ENCODE results near the gene CCSER1. TPM values are rescaled to one million over a fixed set of nuclear protein-coding genes. Genes with fewer than 3 reads are reported as not detected.

The CCSER1 gene
- total and polyA plus RNA-seq, 2 experiments from 2014 or later = not detected

DNA sequence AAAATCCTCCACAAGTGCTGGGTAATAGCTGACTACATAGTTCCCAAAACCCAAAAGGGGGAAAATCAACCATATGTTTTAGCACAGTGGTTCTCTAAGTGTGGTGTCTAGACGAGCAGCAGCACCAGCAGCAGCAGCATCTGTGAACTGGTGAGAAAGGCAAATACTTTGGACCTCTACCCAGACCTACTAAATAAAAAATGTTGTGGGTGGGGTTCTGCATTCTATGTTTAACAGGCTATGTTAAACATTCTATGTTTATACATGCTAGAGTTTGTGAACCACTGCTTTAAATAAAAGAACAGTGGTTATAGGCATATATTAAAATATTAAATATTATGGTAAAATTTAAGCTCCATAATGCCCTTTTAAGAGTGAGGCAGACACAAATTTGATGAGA, 1171.6 kb downstream of the CCSER1 start:
- Histone ChIP-seq H3K27ac (no peak overlapping the region), H3F3A (ENCODE audit: insufficient read depth) (no peaks in the 10 kb centered on the region), H4K20me1 (ENCODE audit: insufficient read depth) (no peaks in the 10 kb centered on the region), H3K9me2 (ENCODE audit: insufficient read depth) (no peaks in the 10 kb centered on the region), H3K4me1 (ENCODE audit: insufficient read depth) (no peaks in the 10 kb centered on the region), H3K36me3 (ENCODE audit: low read depth) (no peaks in the 10 kb centered on the region), H3K4me2 (ENCODE audit: unreplicated experiment) (no peak overlapping the region), H3K9ac (no peak overlapping the region), H3K79me2 (ENCODE audit: insufficient read depth) (no peaks in the 10 kb centered on the region), H3K9me3 (ENCODE audit: low read depth) (no peaks in the 10 kb centered on the region), H3K27me3 (replicated peaks; ENCODE audit: insufficient read depth) (no peaks in the 10 kb centered on the region), H2AFZ (no peak overlapping the region), H3K4me3 (no peak overlapping the region)
- DNase-seq = no peak
- in situ Hi-C loops (cut with MboI) = no loop called here
- TF ChIP-seq EZH2phosphoT487 (IDR thresholded peaks at IDR 0.05; ENCODE audit: insufficient read depth, low read depth) = no peak
- TF ChIP-seq EZH2 (IDR thresholded peaks at IDR 0.05; ENCODE audit: insufficient read depth, poor library complexity, severe bottlenecking) = no peak
- 0 to 15% methylated on average over 1 of the region's 1 CpG for whole genome bisulfite sequencing, 2 experiments (ENCODE audit: low coverage in 1 of 2, low lambda C conversion rate in 2 of 2, missing lambda C conversion rate in 2 of 2)

GRCh38 chr4:91302120-91302519, 1174.9 kb downstream of the CCSER1 start:
- no peaks in the 10 kb centered on the region for H3K9me3 ChIP-seq (ENCODE audit: low read depth)
- no peak for DNase-seq
- H3K4me1 ChIP-seq (ENCODE audit: insufficient read depth) = no peaks in the 10 kb centered on the region
- in situ Hi-C loops (cut with MboI) = no loop called here
- no peaks in the 10 kb centered on the region for H3K27me3 ChIP-seq (replicated peaks; ENCODE audit: insufficient read depth)
- no peak overlapping the region for H2AFZ ChIP-seq
- no peaks in the 10 kb centered on the region for H3F3A ChIP-seq (ENCODE audit: insufficient read depth)
- no peak overlapping the region for H3K4me2 ChIP-seq (ENCODE audit: unreplicated experiment)
- 0 to 6% methylated on average over 2 of the region's 2 CpGs for WGBS, 2 experiments (ENCODE audit: low coverage in 1 of 2, low lambda C conversion rate in 2 of 2, missing lambda C conversion rate in 2 of 2)
- no peaks in the 10 kb centered on the region for H3K36me3 ChIP-seq (ENCODE audit: low read depth)
- H3K79me2 ChIP-seq (ENCODE audit: insufficient read depth) = no peaks in the 10 kb centered on the region
- H3K9ac ChIP-seq = no peak overlapping the region
- no peaks in the 10 kb centered on the region for H3K9me2 ChIP-seq (ENCODE audit: insufficient read depth)
- TF ChIP-seq EZH2 (IDR thresholded peaks at IDR 0.05; ENCODE audit: insufficient read depth, poor library complexity, severe bottlenecking) (no peak), EZH2phosphoT487 (IDR thresholded peaks at IDR 0.05; ENCODE audit: insufficient read depth, low read depth) (no peak)
- H3K27ac ChIP-seq = no peak overlapping the region
- H3K4me3 ChIP-seq = no peak overlapping the region
- H4K20me1 ChIP-seq (ENCODE audit: insufficient read depth) = no peaks in the 10 kb centered on the region

GRCh38 chr4:91304292-91304691, 1177.1 kb downstream of the CCSER1 start:
- Histone ChIP-seq H3K9me3 (ENCODE audit: low read depth) (no peaks in the 10 kb centered on the region), H3K4me3 (no peak overlapping the region), H3F3A (ENCODE audit: insufficient read depth) (no peaks in the 10 kb centered on the region), H3K27ac (no peak overlapping the region), H3K4me1 (ENCODE audit: insufficient read depth) (no peaks in the 10 kb centered on the region), H3K9ac (no peak overlapping the region), H3K27me3 (replicated peaks; ENCODE audit: insufficient read depth) (no peaks in the 10 kb centered on the region), H3K36me3 (ENCODE audit: low read depth) (no peaks in the 10 kb centered on the region), H2AFZ (no peak overlapping the region), H3K4me2 (ENCODE audit: unreplicated experiment) (no peak overlapping the region), H4K20me1 (ENCODE audit: insufficient read depth) (no peaks in the 10 kb centered on the region), H3K79me2 (ENCODE audit: insufficient read depth) (no peaks in the 10 kb centered on the region), H3K9me2 (ENCODE audit: insufficient read depth) (no peaks in the 10 kb centered on the region)
- TF ChIP-seq EZH2 (IDR thresholded peaks at IDR 0.05; ENCODE audit: insufficient read depth, poor library complexity, severe bottlenecking) (no peak), EZH2phosphoT487 (IDR thresholded peaks at IDR 0.05; ENCODE audit: insufficient read depth, low read depth) (no peak)
- no peak for DNase-seq
- 6 to 9% methylated on average over 3 of the region's 3 CpGs for WGBS, 2 experiments (ENCODE audit: low coverage in 1 of 2, low lambda C conversion rate in 2 of 2, missing lambda C conversion rate in 2 of 2)
- in situ Hi-C loops (cut with MboI) = no loop called here

DNA sequence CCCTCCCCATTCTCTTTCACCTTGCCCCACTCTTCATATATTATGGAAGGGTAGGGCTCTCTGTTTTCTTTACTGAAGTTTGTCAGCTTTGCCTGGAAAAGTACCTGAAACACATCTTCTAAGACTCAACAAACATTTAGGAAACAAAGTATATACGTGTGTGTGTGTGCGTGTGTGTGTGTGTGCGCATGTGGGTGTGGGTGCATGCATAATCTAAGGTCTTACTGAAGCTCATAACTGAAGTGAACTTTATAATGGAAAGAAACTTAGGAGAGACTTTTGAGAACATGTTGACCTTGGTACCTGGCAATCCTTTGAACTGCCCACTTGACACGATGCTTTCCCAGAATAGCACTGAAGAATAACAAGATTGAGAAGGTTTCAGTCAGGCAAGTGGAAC, 1190.2 kb downstream of the CCSER1 start:
- Histone ChIP-seq H3F3A (ENCODE audit: insufficient read depth) (no peaks in the 10 kb centered on the region), H3K4me3 (no peak overlapping the region), H3K9ac (no peak overlapping the region), H3K9me2 (ENCODE audit: insufficient read depth) (no peaks in the 10 kb centered on the region), H3K27me3 (replicated peaks; ENCODE audit: insufficient read depth) (no peaks in the 10 kb centered on the region), H3K36me3 (ENCODE audit: low read depth) (no peaks in the 10 kb centered on the region), H2AFZ (no peak overlapping the region), H3K79me2 (ENCODE audit: insufficient read depth) (no peaks in the 10 kb centered on the region), H3K4me1 (ENCODE audit: insufficient read depth) (no peaks in the 10 kb centered on the region), H3K4me2 (ENCODE audit: unreplicated experiment) (no peak overlapping the region), H4K20me1 (ENCODE audit: insufficient read depth) (no peaks in the 10 kb centered on the region), H3K27ac (no peak overlapping the region), H3K9me3 (ENCODE audit: low read depth) (no peaks in the 10 kb centered on the region)
- no peak for DNase-seq
- TF ChIP-seq EZH2 (IDR thresholded peaks at IDR 0.05; ENCODE audit: insufficient read depth, poor library complexity, severe bottlenecking) = no peak
- TF ChIP-seq EZH2phosphoT487 (IDR thresholded peaks at IDR 0.05; ENCODE audit: insufficient read depth, low read depth) = no peak
- in situ Hi-C loops (cut with MboI) = no loop called here
- 25 to 29% methylated on average over 4 of the region's 4 CpGs for WGBS, 2 experiments (ENCODE audit: low coverage in 1 of 2, low lambda C conversion rate in 2 of 2, missing lambda C conversion rate in 2 of 2)

Data from GM23248 (cell line).